Activated CD4-positive, alpha-beta T cell treated with anti-CD3 and anti-CD28 coated beads, Interleukin-2, Interleukin-6, amounts not matched to agents 100 ng/mL and 50 ng/mL, durations not matched to agents 16 hours and 8 hours (primary cell): ENCODE data around the gene NEU3.
"Not testable (repeated sequence)": the region's sequence is repeated elsewhere in the genome, so short reads cannot be mapped to it uniquely, and the experiment has no call there.

Experiments
- DNase-seq: peaks from one replicate; pipeline ENCODE4 v3.0.0-alpha.2; 2020

The NEU3 gene

GRCh38 chr11:75031771-75032549 is 43.2 kb downstream of the NEU3 start:
- peak; percentile 68 for DNase-seq

DNA sequence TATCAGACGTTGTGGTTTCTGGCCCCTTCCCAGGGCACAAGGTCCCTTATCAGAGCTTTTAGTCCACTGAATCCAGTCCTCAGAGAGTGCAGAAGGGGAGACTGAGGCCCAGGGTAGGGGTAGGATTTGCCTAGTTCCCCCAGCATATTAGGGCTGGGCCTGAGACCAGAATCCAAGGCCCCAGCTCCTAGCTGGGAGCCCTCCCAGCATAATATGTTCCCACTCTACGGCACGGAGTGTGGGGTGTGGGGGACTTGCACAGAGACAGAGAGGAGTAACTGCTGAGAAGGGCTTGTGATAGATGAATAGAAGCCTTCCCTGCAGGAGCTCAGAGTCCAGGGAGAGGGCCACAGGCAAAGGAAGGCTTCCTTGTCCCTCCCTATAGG is 43.8 kb downstream of the NEU3 start:
- no peak for DNase-seq

DNA sequence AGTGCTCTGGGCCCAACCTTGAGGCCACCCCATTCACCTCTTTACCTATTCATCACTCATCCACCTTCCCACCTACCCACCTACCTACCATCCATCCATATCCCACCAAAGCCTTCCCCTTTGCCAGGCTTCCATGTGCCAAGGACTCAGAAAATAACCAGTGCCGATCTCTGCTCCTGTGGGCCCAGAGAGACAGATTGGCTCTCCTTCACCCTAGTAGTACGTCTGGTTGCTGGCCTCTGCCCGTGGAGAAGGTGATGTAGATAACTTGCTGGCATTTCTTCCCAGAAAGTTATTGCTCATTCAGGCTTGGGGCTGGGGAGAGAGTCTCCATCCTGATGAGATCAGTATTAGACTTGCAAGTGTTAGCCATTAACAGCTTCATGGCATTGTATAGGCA is 45.2 kb downstream of the NEU3 start:
- no peak for DNase-seq

GRCh38 chr11:75035256-75035655 is 46.5 kb downstream of the NEU3 start:
- DNase-seq, result no peak

GRCh38 chr11:75035911-75036565 is 47.3 kb downstream of the NEU3 start:
- no peak for DNase-seq

DNA sequence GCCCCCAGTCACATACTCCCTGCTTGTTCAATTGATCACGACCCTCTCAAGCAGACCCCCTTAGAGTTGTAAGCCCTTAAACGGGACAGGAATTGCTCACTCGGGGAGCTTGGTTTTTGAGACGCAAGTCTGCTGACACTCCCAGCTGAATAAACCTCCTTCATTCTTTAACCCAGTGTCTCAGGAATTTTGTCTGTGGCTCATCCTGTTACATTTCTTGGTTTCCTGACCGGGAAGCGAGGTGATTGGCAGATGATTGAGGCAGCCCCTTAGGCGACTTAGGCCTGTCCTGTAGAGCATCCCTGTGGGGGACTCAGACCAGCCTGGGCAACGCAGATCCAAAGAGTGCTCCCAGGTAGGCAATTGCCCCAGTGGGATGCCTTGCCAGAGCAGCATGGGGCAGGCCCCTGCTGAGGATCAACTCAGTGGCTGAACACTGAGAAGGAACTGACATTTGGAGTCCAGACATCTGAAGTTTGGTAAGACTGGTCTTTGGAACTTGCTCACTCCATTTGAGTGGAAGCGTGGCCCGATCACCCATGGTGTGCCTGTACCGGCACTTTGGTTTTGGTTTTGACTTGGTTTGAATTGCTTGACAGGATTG is 51.5 kb downstream of the NEU3 start:
- DNase-seq, result no peak

GRCh38 chr11:75041263-75041662 is 52.5 kb downstream of the NEU3 start:
- DNase-seq, result no peak

DNA sequence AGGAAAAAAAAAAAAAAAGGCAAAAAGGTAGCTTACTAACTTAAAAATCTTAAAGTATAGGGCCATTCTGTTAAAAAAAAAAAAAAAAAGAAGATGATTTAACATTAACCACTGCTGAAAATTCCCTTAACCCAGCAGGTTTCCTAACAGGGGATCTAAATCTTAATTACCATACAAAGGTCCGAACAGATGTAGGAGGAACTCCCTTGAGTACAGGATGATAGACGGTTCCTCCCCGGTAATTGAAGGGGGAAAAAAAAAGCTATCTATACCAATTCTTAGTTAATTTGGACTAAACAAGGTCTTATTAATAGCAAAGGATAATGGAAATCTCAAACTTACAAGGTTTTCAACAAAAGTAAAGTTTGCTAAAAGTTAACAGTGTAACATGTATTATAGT is 53.1 kb downstream of the NEU3 start:
- DNase-seq, result not testable (repeated sequence)

DNA sequence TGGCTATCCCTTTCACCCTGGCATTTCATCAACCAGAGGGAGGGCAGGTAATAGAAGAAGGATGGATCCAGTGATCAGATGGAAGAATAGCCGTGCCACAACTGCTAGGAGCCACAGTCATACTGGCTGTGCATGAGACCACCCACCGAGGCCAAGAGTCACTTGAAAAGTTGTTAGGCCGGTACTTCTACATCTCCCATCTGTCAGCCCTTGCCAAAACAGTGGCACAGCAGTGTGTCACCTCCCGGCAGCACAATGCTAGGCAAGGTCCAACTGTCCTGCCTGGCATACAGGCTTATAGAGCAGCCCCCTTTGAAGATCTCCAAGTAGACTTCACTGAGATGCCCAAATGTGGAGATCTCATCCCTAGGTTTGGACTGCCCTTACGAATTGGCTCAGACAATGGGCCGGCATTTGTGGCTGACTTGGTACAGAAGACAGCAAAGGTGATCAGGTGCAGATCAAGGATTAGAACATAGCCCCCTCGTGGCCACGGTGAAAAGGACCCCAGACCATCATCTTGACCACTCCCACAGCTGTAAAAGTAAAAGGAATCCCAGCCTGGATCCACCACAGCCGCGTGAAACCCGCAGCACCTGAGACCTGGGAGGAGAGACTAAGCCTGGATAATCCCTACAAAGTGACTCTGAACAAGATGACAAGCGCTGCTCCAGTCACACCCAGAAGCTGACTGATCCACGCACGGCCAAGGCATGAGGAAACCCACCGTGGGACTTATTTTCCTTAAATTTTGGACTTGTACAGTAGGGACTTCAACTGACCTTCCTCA is 55.8 kb downstream of the NEU3 start:
- not testable (repeated sequence) for DNase-seq

DNA sequence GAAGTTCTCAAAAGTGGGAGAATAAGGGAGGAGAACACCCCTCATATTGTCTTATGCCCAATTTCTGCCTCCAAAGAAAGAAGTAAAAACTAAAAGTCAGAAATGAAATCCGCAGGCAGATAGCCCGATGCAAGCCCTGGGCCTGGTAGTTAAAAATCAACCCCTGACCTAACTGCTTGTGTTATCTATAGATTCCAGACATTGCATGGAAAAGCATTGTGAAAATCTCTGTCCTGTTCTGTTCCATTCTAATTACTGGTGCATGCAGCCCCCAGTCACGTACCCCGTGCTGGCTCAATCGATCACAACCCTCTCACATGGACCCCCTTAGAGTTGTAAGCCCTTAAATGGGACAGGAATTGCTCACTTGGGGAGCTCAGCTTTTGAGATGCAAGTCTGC is 57.9 kb downstream of the NEU3 start:
- DNase-seq, result not testable (repeated sequence)

DNA sequence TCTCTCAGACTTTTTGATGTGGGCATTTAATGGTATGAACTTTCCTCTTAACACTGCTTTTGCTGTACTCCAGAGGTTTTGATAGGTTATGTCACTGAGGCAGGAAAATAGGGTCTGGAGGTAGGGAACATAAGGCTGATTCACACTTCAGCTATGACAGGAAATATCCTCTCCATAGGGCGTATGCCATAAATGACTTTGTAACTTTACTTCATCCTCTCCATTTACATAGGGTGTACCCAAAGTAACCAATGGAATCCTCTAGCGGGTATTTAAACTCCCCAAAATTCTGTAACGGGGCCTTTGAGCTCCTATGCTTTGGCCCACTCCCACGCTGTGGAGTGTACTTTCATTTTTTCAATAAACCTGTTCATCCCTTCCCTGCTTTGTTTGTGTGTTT is 58.5 kb downstream of the NEU3 start:
- no peak for DNase-seq

DNA sequence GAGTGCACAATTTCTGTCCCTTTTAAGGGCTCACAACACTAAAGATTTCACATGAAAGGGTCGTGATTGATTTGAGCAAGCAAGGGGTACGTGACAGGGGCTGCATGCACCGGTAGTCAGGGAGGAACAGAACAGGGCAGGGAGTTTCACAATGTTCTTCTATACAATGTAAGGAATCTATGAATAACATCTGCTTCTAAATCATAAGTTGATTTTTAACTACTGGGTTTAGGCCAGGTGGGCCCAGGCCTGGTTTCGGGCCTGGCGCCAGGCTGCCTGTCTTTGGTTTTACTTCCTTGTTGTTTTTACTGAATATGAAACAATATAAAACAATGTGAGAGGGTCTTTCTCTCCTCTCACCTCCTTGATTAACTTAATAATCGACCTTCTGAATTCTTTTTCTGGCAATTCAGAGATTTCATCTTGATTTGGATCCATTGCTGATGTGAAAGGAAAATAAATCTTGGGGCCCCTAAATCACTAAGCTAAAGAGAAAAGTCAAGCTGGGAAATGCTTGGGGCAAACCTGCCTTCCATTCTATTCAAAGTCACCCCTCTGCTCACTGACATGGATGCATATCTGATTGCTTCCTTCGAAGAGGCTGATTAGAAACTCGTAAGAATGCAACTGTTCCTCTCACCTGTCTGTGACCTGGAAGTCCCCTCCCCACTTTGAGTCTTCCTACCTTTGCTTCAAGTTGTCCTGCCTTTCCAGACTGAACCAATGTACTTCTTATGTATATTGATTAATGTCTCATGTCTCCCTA is 61.0 kb downstream of the NEU3 start:
- DNase-seq, result not testable (repeated sequence)

GRCh38 chr11:75050516-75050915 is 61.8 kb downstream of the NEU3 start:
- no peak for DNase-seq

- DNase-seq, result no peak
Measured at GRCh38 chr11:75051043-75051442, 62.3 kb downstream of the NEU3 start.

GRCh38 chr11:75052457-75052856 is 63.7 kb downstream of the NEU3 start:
- no peak for DNase-seq

- no peak for DNase-seq
Measured at GRCh38 chr11:75055511-75055910, 66.8 kb downstream of the NEU3 start.

DNA sequence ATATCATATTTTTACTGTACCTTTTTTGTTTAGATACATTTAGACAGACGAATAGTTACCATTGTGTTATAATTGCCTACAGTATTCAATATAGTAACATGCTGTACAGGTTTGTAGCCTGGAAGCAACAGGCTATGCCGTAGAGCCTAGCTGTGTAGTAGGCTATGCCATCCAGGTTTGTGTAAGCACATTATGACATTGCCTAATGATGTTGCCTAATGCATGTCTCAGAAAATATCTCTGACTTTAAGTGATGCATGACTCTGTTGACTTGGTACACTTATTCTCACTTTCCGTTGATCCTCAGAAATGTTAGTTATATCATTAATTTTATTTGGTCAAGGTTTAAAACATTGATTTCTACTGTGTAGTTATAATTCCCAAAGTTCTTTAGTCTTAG is 68.1 kb downstream of the NEU3 start:
- DNase-seq, result no peak

DNA sequence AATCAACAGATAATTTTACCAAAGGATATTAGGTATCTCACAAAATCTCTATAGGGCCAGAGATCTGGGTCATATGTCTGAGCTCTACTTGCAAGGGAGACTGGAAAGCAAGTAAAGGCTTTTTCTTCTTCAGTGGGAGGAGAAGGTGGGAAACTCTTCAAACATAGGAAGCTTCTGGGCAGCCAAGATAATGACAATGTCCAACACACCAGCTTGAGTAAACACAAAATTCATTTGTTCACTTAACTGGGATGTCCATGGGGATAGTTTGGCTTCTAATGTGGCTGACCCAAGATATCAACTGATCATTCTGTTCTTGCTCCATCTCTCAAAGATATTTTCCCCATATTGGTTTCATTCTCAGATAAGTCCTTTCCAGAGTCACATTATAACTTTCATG is 70.6 kb downstream of the NEU3 start:
- no peak for DNase-seq

GRCh38 chr11:75063741-75064314 is 75.1 kb downstream of the NEU3 start:
- DNase-seq, result no peak

DNA sequence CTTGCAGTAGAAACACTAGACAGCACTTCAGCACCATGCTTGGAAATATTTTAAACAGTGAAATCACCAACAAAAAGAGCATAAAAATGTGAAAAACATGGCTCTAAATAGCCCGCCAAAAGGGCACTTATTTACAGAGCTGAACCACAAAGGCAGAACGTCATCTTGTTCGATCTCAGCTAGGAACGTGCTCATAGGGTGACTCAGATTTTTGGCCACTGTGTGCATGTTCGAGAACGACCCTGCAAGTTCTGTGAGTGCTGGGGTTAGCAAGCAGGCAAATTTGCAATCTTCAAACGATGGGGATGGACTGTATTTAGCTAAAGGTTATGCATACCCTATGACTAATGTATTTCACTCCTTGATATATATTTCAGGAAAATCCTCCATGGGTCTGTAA is 77.3 kb downstream of the NEU3 start:
- DNase-seq, result no peak
